Smooth muscle cell (in vitro differentiated cells): ENCODE data around the gene PARD3. TPM values are rescaled to one million over a fixed set of nuclear protein-coding genes. Genes with fewer than 3 reads are reported as not detected.

Experiments used
- DNase-seq: peaks from one replicate; lab custom pipeline; 2025; ENCODE audit not compliant: unreplicated experiment; lab: John Stamatoyannopoulos, UW
- H2AFZ ChIP-seq: fragments of 200-600 bp; sonication (generic); 2 replicates; pipeline ENCODE4 v1.6.0; 2016; ENCODE audit warnings: antibody characterized with exemption, low read depth, mild to moderate bottlenecking
- H3F3A ChIP-seq: fragments of 200-600 bp; sonication (generic); 2 replicates; pipeline ENCODE4 v1.6.0; 2017; ENCODE audit warnings: antibody characterized with exemption, low read depth
- H3K27ac ChIP-seq: fragments of 200-600 bp; sonication (generic); 2 replicates; pipeline ENCODE4 v1.5.1; 2016; ENCODE audit warnings: low read depth, mild to moderate bottlenecking
- H3K27me3 ChIP-seq: fragments of 200-600 bp; sonication (generic); 2 replicates; pipeline ENCODE4 v1.6.1; 2016; ENCODE audit warnings: low read depth, mild to moderate bottlenecking
- H3K36me3 ChIP-seq: fragments of 200-600 bp; sonication (generic); 2 replicates; pipeline ENCODE4 v1.5.1; 2016; ENCODE audit warnings: low read depth
- H3K4me1 ChIP-seq: fragments of 200-600 bp; sonication (generic); 2 replicates; pipeline ENCODE4 v1.5.1; 2016; ENCODE audit warnings: low read depth
- H3K4me2 ChIP-seq: fragments of 200-600 bp; sonication (generic); 2 replicates; pipeline ENCODE4 v1.6.0; 2016; ENCODE audit warnings: mild to moderate bottlenecking
- H3K4me3 ChIP-seq: fragments of 200-600 bp; sonication (generic); 2 replicates; pipeline ENCODE4 v1.5.1; 2016; ENCODE audit warnings: mild to moderate bottlenecking
- H3K79me2 ChIP-seq: fragments of 200-600 bp; sonication (generic); 2 replicates; pipeline ENCODE4 v1.6.0; 2016; ENCODE audit warnings: low read depth, mild to moderate bottlenecking
- H3K9ac ChIP-seq: fragments of 200-600 bp; sonication (generic); 2 replicates; pipeline ENCODE4 v1.6.0; 2016; ENCODE audit warnings: low read depth
- H3K9me3 ChIP-seq: fragments of 200-600 bp; sonication (generic); replicated peaks from 2 replicates; pipeline ENCODE4 v1.5.1; 2016; ENCODE audit warnings: low read depth
- H4K20me1 ChIP-seq: fragments of 200-600 bp; sonication (generic); 2 replicates; pipeline ENCODE4 v1.6.0; 2016; ENCODE audit warnings: low read depth
- WGBS: methylation state at CpG from one replicate; pipeline ENCODE4 v1.1.7; 2016; ENCODE audit warnings: low lambda C conversion rate; 5-methylcytosine and 5-hydroxymethylcytosine counted together
- polyA plus RNA-seq: library from polyadenylated mRNA; unstranded; fragments of >200 nt; fragmentation: Nextera tagmentation; extraction: Ambion mirVana; gene quantifications from 2 replicates; pipeline ENCODE4 v1.2.1, GENCODE V29; 2016
- total RNA-seq: library from RNA; depleted of rRNA; stranded (reverse); fragments of >200 nt; gene quantifications from 2 replicates; pipeline ENCODE4 v1.2.3, GENCODE V29; 2014
- TF ChIP-seq, protein P1 (sequence below): fragments of 200-600 bp; sonication (generic); IDR thresholded peaks from 2 replicates; pipeline ENCODE4 v1.5.1; 2017; ENCODE audit warnings: borderline replicate concordance, mild to moderate bottlenecking, antibody characterized with exemption; ENCODE audit not compliant: insufficient read depth, poor library complexity, severe bottlenecking

The PARD3 gene
- total and polyA plus RNA-seq, 2 experiments from 2014 or later = 17.5 to 26.0 TPM

DNA sequence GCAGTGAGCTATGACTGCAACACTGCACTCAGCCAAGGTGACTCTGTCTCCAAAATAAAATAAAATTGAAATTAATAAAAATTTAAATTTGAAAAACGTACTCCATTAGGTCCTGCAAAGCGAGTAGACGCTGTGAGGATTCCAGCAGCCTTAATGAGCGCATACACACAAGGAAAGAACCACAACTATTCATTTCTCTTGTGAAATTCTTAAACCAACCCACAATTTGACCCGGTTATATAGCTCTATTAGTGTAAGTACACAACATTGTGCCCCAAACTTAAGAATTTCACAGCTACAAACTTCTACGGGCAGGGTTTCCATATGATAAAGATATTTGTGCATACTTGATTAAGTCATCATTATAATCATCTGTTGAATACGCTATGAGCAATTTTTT lies 84.4 kb downstream of the PARD3 start:
- 93% methylated on average over 7 of the region's 7 CpGs for WGBS
- no peak for DNase-seq

DNA sequence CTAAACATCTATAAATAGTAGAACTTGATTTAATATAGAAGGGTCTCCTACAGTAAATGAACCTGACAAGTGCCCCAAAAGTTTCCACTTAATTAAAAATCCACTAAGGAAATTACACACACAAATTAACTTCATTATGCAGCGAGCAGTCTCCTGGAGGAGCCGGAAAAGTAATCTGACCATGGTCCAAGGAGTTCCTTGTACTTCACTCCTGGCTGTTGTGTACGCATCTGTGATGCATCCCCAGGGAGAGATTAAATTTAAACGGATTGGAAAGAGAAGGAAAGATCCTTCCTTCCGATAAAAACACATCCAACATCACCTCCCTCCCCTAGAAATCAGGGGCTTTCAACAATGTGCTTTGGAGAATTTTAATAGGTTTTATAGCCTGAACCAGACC lies 85.5 kb downstream of the PARD3 start:
- no peaks in the 10 kb centered on the region for H3K27me3 ChIP-seq
- H3K27ac ChIP-seq = no peak overlapping the region
- H3K79me2 ChIP-seq = peaks cover 52% of the 10 kb centered on the region
- no peaks in the 10 kb centered on the region for H3K9me3 ChIP-seq
- TF ChIP-seq, protein P1, sequence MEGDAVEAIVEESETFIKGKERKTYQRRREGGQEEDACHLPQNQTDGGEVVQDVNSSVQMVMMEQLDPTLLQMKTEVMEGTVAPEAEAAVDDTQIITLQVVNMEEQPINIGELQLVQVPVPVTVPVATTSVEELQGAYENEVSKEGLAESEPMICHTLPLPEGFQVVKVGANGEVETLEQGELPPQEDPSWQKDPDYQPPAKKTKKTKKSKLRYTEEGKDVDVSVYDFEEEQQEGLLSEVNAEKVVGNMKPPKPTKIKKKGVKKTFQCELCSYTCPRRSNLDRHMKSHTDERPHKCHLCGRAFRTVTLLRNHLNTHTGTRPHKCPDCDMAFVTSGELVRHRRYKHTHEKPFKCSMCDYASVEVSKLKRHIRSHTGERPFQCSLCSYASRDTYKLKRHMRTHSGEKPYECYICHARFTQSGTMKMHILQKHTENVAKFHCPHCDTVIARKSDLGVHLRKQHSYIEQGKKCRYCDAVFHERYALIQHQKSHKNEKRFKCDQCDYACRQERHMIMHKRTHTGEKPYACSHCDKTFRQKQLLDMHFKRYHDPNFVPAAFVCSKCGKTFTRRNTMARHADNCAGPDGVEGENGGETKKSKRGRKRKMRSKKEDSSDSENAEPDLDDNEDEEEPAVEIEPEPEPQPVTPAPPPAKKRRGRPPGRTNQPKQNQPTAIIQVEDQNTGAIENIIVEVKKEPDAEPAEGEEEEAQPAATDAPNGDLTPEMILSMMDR = no peak
- peaks cover 73% of the 10 kb centered on the region for H4K20me1 ChIP-seq
- H2AFZ ChIP-seq = no peak overlapping the region
- no peak overlapping the region for H3K4me3 ChIP-seq
- no peak for DNase-seq
- no peaks in the 10 kb centered on the region for H3F3A ChIP-seq
- no peaks in the 10 kb centered on the region for H3K36me3 ChIP-seq
- H3K4me1 ChIP-seq = peaks cover 13% of the 10 kb centered on the region
- 92% methylated on average over 5 of the region's 5 CpGs for WGBS
- H3K9ac ChIP-seq = no peak overlapping the region
- no peak overlapping the region for H3K4me2 ChIP-seq

More for the DNA sequence above, 84.4 kb downstream of the PARD3 start:
- no peak overlapping the region for H3K9ac ChIP-seq
- no peak overlapping the region for H3K4me2 ChIP-seq
- no peaks in the 10 kb centered on the region for H3K9me3 ChIP-seq
- TF ChIP-seq, protein P1 = no peak
- no peaks in the 10 kb centered on the region for H3F3A ChIP-seq
- no peak overlapping the region for H3K4me3 ChIP-seq
- no peaks in the 10 kb centered on the region for H3K36me3 ChIP-seq
- no peaks in the 10 kb centered on the region for H3K27me3 ChIP-seq
- H3K27ac ChIP-seq = no peak overlapping the region
- no peak overlapping the region for H2AFZ ChIP-seq
- peaks cover 61% of the 10 kb centered on the region for H3K79me2 ChIP-seq
- peaks cover 13% of the 10 kb centered on the region for H3K4me1 ChIP-seq
- peaks cover 64% of the 10 kb centered on the region for H4K20me1 ChIP-seq

DNA sequence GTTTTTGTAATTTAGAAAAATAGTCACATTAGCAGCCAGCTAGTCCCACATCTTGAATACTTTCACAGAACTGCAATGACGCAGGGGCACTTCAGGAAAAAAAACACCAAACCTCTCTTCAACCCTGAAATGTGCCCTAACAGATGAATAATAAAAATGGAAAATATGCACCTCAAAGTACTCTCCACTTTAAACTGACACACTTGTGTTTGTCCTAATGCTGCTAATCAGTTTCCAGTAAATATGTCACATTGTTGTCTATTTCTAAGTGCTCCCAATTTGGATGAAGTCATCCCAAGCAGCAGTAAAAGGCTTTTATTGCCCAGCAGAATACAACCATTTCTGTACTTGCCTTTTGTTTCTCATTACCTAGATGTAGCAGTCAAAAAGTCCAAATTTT lies 86.7 kb downstream of the PARD3 start:
- no peak overlapping the region for H3K4me3 ChIP-seq
- H3K79me2 ChIP-seq = peaks cover 47% of the 10 kb centered on the region
- H3K36me3 ChIP-seq = no peaks in the 10 kb centered on the region
- no peak overlapping the region for H3K9ac ChIP-seq
- TF ChIP-seq, protein P1 = no peak
- WGBS = 87% methylated on average over 1 of the region's 1 CpG
- H3K27me3 ChIP-seq = no peaks in the 10 kb centered on the region
- H2AFZ ChIP-seq = no peak overlapping the region
- no peaks in the 10 kb centered on the region for H3F3A ChIP-seq
- no peak for DNase-seq
- H3K4me1 ChIP-seq = peaks cover 12% of the 10 kb centered on the region
- no peaks in the 10 kb centered on the region for H3K9me3 ChIP-seq
- no peak overlapping the region for H3K27ac ChIP-seq
- no peak overlapping the region for H3K4me2 ChIP-seq
- peaks cover 85% of the 10 kb centered on the region for H4K20me1 ChIP-seq

GRCh38 chr10:34727595-34728033 lies 87.5 kb downstream of the PARD3 start:
- H3K36me3 ChIP-seq = no peaks in the 10 kb centered on the region
- TF ChIP-seq, protein P1 = no peak
- H3K4me1 ChIP-seq = peaks cover 6% of the 10 kb centered on the region
- H3K4me2 ChIP-seq = no peak overlapping the region
- no peaks in the 10 kb centered on the region for H3K9me3 ChIP-seq
- WGBS = 75% methylated on average over 9 of the region's 9 CpGs
- H3F3A ChIP-seq = no peaks in the 10 kb centered on the region
- peaks cover 89% of the 10 kb centered on the region for H4K20me1 ChIP-seq
- no peak overlapping the region for H3K4me3 ChIP-seq
- no peak overlapping the region for H3K9ac ChIP-seq
- no peak overlapping the region for H3K27ac ChIP-seq
- H2AFZ ChIP-seq = no peak overlapping the region
- H3K27me3 ChIP-seq = no peaks in the 10 kb centered on the region
- DNase-seq = no peak
- H3K79me2 ChIP-seq = peaks cover 47% of the 10 kb centered on the region
